ENCODE data around the gene RPS6KL1. TPM values are rescaled to one million over a fixed set of nuclear protein-coding genes. Genes with fewer than 3 reads are reported as not detected.
A peak's percentile ranks its signal among the peaks of the same experiment; 100 is the strongest.

The RPS6KL1 gene
- total RNA-seq, 1 donor, result 0.09 TPM

DNA sequence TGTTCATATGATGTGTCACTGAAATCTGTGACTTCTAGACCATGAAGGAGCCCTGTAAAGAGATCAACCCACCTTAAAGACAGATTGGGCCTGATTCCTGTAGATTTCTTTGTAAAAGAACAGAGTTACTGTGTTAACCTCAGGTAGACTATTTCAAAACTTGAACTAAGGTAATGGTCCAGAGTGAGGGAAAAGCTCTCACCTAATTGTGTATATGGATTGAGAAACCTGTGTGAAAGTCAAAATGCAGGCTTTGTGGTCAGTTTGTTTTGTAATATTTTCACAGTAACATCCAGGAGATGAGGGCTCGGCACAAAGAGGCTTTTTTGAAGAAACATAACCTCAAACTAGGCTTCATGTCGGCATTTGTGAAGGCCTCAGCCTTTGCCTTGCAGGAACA lies 25.0 kb downstream of the RPS6KL1 start:
- no peak overlapping the region for H3K4me3 ChIP-seq (ENCODE audit: low read depth, low read length)
- TF ChIP-seq CTCF (IDR thresholded peaks at IDR 0.05; ENCODE audit: insufficient read depth, low read length), result no peak
- no peak for DNase-seq (ENCODE audit: low read depth)

GRCh38 chr14:74897642-74898041 lies 25.4 kb downstream of the RPS6KL1 start:
- no peak for TF ChIP-seq CTCF (IDR thresholded peaks at IDR 0.05; ENCODE audit: insufficient read depth, low read length)
- no peak overlapping the region for H3K4me3 ChIP-seq (ENCODE audit: low read depth, low read length)
- DNase-seq (ENCODE audit: low read depth), result no peak

GRCh38 chr14:74896400-74896799 lies 26.7 kb downstream of the RPS6KL1 start:
- H3K4me3 ChIP-seq (ENCODE audit: low read depth, low read length), result no peak overlapping the region
- no peak for DNase-seq (ENCODE audit: low read depth)
- no peak for TF ChIP-seq CTCF (IDR thresholded peaks at IDR 0.05; ENCODE audit: insufficient read depth, low read length)

- no peak for TF ChIP-seq CTCF (IDR thresholded peaks at IDR 0.05; ENCODE audit: insufficient read depth, low read length)
- no peak for DNase-seq (ENCODE audit: low read depth)
- no peak overlapping the region for H3K4me3 ChIP-seq (ENCODE audit: low read depth, low read length)
Measured at GRCh38 chr14:74893614-74894091, 29.4 kb downstream of the RPS6KL1 start.

- no peak for DNase-seq (ENCODE audit: low read depth)
- no peak for TF ChIP-seq CTCF (IDR thresholded peaks at IDR 0.05; ENCODE audit: insufficient read depth, low read length)
- H3K4me3 ChIP-seq (ENCODE audit: low read depth, low read length), result no peak overlapping the region
Measured at GRCh38 chr14:74892745-74893144, 30.3 kb downstream of the RPS6KL1 start.

DNA sequence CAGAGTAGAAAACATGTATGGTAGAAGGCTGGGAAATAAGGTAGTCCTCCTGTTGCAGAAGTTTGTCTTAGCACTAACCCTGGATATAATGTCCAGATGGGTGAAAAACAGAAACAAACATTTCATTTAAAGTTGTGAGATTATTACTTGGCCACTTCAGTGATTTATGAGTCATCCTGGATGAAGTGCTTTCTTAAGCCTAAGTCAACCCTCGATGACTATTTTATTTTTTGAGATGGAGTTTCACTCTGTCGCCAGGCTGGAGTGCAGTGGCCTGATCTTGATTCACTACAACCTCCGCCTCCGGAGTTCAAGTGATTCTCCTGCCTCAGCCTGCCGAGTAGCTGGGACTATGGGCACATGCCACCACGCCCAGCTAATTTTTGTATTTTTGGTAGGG lies 31.2 kb downstream of the RPS6KL1 start:
- TF ChIP-seq CTCF (IDR thresholded peaks at IDR 0.05; ENCODE audit: insufficient read depth, low read length), result no peak
- no peak overlapping the region for H3K4me3 ChIP-seq (ENCODE audit: low read depth, low read length)
- DNase-seq (ENCODE audit: low read depth), result peak; percentile 68

- DNase-seq (ENCODE audit: low read depth), result no peak
- TF ChIP-seq CTCF (IDR thresholded peaks at IDR 0.05; ENCODE audit: insufficient read depth, low read length), result no peak
- H3K4me3 ChIP-seq (ENCODE audit: low read depth, low read length), result no peak overlapping the region
Measured at GRCh38 chr14:74890262-74890661, 32.8 kb downstream of the RPS6KL1 start.
